GM12872 (cell line): ENCODE measurements around the gene SPINK8.

ENCODE experiments used
- TF ChIP-seq, protein P1 (sequence below): IDR thresholded peaks from 3 replicates; pipeline ENCODE4 v1.5.1; 2011; ENCODE audit warnings: low read depth, mild to moderate bottlenecking, low read length, moderate library complexity; ENCODE audit not compliant: insufficient read depth

SPINK8 gene

DNA sequence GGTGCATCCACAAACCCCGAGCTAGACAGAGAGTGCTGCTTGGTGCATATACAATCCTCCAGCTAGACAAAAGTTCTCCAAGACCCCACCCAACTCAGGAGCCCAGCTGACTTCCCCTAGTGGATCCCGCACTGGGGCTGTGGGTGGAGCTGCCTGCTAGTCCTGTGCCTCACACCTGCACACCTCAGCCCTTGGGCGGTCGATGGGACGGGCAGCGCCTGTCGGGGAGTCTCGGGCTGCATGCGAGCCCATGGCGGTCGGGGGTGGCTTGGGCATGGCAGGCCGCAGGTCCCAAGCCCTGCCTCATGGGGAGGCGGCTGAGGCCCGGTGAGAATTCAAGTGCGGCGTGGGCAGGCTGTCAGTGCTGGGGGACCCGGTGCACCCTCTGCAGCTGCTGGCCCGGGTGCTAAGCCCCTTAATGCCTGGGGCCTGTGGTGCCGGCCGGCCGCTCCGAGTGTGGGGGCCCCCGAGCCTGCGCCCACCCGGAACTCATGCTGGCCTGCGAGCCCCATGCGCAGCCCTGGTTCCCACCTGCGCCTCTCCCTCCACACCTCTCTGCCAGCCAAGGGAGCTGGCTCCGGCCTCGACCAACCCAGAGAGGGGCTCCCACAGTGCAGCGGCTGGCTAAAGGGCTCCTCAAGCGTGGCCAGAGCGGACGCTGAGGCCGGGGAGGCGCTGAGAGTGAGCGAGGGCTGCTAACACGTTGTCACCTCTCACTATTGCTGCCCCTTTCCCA lies 61.5 kb downstream of the SPINK8 start:
- TF ChIP-seq, protein P1, sequence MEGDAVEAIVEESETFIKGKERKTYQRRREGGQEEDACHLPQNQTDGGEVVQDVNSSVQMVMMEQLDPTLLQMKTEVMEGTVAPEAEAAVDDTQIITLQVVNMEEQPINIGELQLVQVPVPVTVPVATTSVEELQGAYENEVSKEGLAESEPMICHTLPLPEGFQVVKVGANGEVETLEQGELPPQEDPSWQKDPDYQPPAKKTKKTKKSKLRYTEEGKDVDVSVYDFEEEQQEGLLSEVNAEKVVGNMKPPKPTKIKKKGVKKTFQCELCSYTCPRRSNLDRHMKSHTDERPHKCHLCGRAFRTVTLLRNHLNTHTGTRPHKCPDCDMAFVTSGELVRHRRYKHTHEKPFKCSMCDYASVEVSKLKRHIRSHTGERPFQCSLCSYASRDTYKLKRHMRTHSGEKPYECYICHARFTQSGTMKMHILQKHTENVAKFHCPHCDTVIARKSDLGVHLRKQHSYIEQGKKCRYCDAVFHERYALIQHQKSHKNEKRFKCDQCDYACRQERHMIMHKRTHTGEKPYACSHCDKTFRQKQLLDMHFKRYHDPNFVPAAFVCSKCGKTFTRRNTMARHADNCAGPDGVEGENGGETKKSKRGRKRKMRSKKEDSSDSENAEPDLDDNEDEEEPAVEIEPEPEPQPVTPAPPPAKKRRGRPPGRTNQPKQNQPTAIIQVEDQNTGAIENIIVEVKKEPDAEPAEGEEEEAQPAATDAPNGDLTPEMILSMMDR, result no peak

DNA sequence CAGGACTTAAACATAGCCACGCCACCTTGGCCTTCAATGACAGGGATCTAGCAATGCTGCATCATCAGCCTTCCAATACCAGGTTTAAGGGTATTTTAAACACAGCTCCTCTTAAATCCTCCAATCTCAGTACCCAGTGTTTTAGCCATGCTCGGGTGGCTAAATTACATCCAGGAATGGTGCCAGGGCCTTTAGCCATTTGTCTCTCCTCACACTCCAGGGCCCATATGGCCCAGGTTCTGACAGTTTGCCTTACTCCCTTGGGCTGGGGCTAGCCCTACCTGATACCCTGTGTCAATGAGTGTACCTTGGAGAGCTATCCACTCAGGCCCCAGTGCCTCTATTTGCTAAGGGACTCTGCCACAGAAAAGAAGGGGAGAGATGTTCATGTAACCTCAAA lies 63.2 kb downstream of the SPINK8 start:
- TF ChIP-seq, protein P1, result no peak

DNA sequence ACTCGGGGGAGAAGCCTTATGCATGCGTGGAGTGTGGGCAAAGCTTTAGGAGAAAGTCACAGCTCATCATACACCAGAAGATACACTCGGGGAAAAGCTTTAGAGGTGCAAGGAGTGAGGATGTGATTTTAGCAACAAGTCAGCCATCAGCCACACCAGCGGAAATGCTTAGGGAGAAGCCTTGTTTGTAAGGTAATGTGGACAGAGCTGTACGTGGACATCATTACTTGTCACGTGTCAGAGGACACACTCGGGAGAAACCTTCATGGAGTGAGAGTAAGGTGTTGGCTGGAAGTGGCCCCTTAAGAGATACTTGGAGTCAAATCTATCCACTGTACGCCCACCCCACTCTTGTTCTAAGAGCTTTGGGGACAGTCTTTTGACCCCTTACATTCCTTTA lies 63.9 kb downstream of the SPINK8 start:
- TF ChIP-seq, protein P1, result no peak

DNA sequence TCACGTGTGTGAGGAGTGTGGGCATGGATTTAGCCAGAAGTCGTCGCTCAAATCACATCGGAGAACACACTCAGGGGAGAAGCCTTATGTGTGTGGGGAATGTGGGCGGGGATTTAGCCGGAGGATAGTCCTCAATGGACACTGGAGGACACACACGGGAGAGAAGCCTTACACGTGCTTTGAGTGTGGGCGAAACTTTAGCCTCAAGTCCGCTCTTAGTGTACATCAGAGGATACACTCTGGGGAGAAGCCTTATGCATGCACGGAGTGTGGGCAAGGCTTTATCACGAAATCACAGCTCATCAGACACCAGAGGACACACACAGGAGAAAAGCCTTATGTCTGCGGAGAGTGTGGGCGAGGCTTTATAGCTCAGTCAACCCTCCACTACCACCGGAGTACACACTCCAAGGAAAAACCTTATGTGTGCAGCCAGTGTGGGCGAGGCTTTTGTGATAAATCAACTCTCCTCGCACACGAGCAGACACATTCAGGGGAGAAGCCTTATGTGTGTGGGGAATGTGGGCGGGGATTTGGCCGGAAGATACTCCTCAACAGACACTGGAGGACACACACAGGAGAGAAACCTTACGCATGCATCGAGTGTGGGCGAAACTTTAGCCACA lies 64.4 kb downstream of the SPINK8 start:
- TF ChIP-seq, protein P1, result no peak

DNA sequence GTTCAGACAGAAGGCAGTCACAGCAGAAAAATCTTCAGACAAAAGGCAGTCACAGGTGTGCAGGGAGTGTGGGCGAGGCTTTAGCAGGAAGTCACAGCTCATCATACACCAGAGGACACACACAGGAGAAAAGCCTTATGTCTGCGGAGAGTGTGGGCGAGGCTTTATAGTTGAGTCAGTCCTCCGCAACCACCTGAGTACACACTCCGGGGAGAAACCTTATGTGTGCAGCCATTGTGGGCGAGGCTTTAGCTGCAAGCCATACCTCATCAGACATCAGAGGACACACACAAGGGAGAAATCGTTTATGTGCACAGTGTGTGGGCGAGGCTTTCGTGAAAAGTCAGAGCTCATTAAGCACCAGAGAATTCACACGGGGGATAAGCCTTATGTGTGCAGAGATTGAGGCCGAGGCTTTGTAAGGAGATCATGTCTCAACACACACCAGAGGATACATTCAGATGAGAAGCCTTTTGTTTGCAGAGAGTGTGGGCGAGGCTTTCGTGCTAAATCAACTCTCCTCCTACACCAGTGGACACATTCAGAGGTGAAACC lies 65.0 kb downstream of the SPINK8 start:
- TF ChIP-seq, protein P1, result no peak

GRCh38 chr3:48267782-48268181 lies 65.7 kb downstream of the SPINK8 start:
- TF ChIP-seq, protein P1, result no peak

DNA sequence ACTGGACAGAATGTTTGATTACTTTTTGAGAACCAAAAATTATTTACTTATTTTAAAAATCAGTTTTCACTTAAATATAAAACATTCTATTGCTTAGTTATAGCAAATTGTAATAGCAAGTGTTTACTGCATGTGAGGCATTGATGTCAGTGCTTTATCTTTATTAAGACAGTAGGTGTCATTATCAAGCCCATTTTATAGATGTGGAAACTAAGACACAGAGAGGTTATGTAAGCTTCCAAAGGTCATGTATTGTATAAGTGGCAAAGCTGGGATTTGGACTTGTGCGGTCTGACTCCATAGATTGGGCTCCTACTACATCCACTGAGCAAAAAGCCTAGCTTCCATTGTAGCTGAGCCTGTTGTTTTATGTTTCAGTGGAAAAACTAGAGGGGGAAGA lies 74.9 kb downstream of the SPINK8 start:
- TF ChIP-seq, protein P1, result no peak
